CD4-positive, alpha-beta T cell (primary cell): ENCODE measurements around the gene HIGD2A. TPM values are rescaled to one million over a fixed set of nuclear protein-coding genes. Genes with fewer than 3 reads are reported as not detected.

Source experiments
- ATAC-seq: fragments of 200-7000 bp; cut with Tn5 transposase; one replicate; pipeline ENCODE4 v1.10.0; 2022; ENCODE audit warnings: mild to moderate bottlenecking; ENCODE audit not compliant: poor library complexity
- CTCF ChIA-PET: fragments of 350-600 bp; sonication (Branson Sonifier 250); formaldehyde crosslinking; loops from one replicate; lab custom pipeline; 2021; ENCODE audit warnings: antibody characterized with exemption, inconsistent platforms; lab: Charles Lee
- POLR2A ChIA-PET: fragments of 350-600 bp; sonication (Branson Sonifier 250); formaldehyde crosslinking; loops from one replicate; lab custom pipeline; 2021; ENCODE audit warnings: antibody characterized with exemption, inconsistent platforms; lab: Charles Lee
- DNase-seq, 14 experiments: peaks; one replicate each; pipeline ENCODE4 v3.0.0-alpha.2; 2013 to 2020; ENCODE audit warnings: mixed read lengths in 2 of 14
- H3K27ac ChIP-seq, 2 donors: one replicate each; pipeline versions ENCODE4 v1.5.1 to v1.7.0; 2013; ENCODE audit warnings: low read length in 2 of 2, low read depth in 1 of 2, mild to moderate bottlenecking in 1 of 2
- H3K27me3 ChIP-seq, 2 experiments: 1 replicate in 1 of 2; 2 replicates in 1 of 2; pipeline versions ENCODE4 v1.6.1 to v1.7.0; 2013; ENCODE audit warnings: low read length in 2 of 2, control low read depth in 1 of 2, mild to moderate bottlenecking in 1 of 2, moderate library complexity in 1 of 2; ENCODE audit not compliant: insufficient read depth in 2 of 2, control insufficient read depth in 1 of 2
- H3K36me3 ChIP-seq: one replicate; pipeline ENCODE4 v1.6.1; 2013; ENCODE audit warnings: low read length, control low read depth; ENCODE audit not compliant: insufficient read depth
- H3K4me1 ChIP-seq: one replicate; pipeline ENCODE4 v1.6.1; 2013; ENCODE audit warnings: low read length, control low read depth; ENCODE audit not compliant: insufficient read depth
- H3K4me3 ChIP-seq: one replicate; pipeline ENCODE4 v1.5.1; 2013; ENCODE audit warnings: mild to moderate bottlenecking, low read length, moderate library complexity
- H3K9me3 ChIP-seq, 2 experiments: 1 replicate in 1 of 2; 2 replicates in 1 of 2; pipeline versions ENCODE4 v1.6.1 to v1.7.0; 2013; ENCODE audit warnings: low read length in 2 of 2, mild to moderate bottlenecking in 2 of 2, control low read depth in 1 of 2, moderate library complexity in 1 of 2; ENCODE audit not compliant: control insufficient read depth in 1 of 2, insufficient read depth in 1 of 2
- H3K27ac Mint-ChIP-seq: one replicate; pipeline ENCODE4 v1.8.0; 2020; ENCODE audit warnings: mixed read lengths
- H3K27me3 Mint-ChIP-seq: one replicate; pipeline ENCODE4 v1.8.0; 2021; ENCODE audit warnings: mixed read lengths
- H3K36me3 Mint-ChIP-seq: one replicate; pipeline ENCODE4 v1.8.0; 2021; ENCODE audit warnings: low read depth, mixed read lengths
- H3K4me1 Mint-ChIP-seq: one replicate; pipeline ENCODE4 v1.8.0; 2021; ENCODE audit warnings: low read depth, mixed read lengths
- H3K4me3 Mint-ChIP-seq: one replicate; pipeline ENCODE4 v1.8.0; 2020; ENCODE audit warnings: mild to moderate bottlenecking, mixed read lengths
- H3K9me3 Mint-ChIP-seq: one replicate; pipeline ENCODE4 v1.8.0; 2020; ENCODE audit warnings: mixed read lengths
- CTCF ChIP-seq: fragments of 200-600 bp; IDR thresholded peaks from one replicate; pipeline ENCODE4 v1.8.0; 2022; ENCODE audit warnings: antibody characterized with exemption, mild to moderate bottlenecking
- intact Hi-C, 2 experiments: fragments of 100-400 bp; cut with DNase I in 1 of 2; cut with micrococcal nuclease in 1 of 2; formaldehyde crosslinking; loops; one replicate each; pipeline versions ENCODE4 v1.15.1 to v1.9.0; 2023 to 2025; cut with DNase I, micrococcal nuclease
- polyA plus RNA-seq, 2 donors: library from polyadenylated mRNA; unstranded; fragments of 120-200 nt; gene quantifications; one replicate each; pipeline ENCODE4 v1.2.1, GENCODE V29; 2013
- total RNA-seq, 174 experiments: library from RNA in 2 of 174; stranded (reverse) in 2 of 174; gene quantifications; one replicate each; pipeline ENCODE4 v1.2.3 and lab custom pipeline; 2021 to 2026

HIGD2A gene
- 100 to 1,000 TPM in 1 of 2 experiments, 10 to 100 TPM in 1; 98.2 to 104 TPM for total RNA-seq
- 202 TPM for polyA plus RNA-seq (2013, experiment 1 of 2)
- 148 TPM for polyA plus RNA-seq (2013, experiment 2 of 2)
- total RNA-seq (lab: John Stamatoyannopoulos, UW), result 21.6 to 76.2 (median 43.2) reads per million in 172 experiments

GRCh38 chr5:176388444-176389134, at the start of gene HIGD2A, which contains the start of gene NOP16:
HIGD2A (plus strand) TSS chr5:176388751; CDS start chr5:176388820, 69 bp downstream.
NOP16 (minus strand) TSS chr5:176388598; CDS start chr5:176388539, 59 bp downstream.
- Mint-ChIP-seq H3K27ac (peak within 1 kb of the TSS; percentile 97), H3K4me3 (peak within 1 kb of the TSS; percentile 98), H3K36me3 (peaks cover 67% of the 10 kb centered on the region), H3K27me3 (no peaks in the 10 kb centered on the region), H3K4me1 (peaks cover 38% of the 10 kb centered on the region), H3K9me3 (no peaks in the 10 kb centered on the region)
- ATAC-seq (peak; percentile 87), DNase-seq (peak; percentile 96 to 100 (median 99))
- ChIA-PET CTCF (interaction anchor here (0.6 to 1.8 kb wide), 2 partner anchors 59 to 617 kb away, joined by 3 to 6 read pairs; no protein-coding TSS in a partner anchor), POLR2A (interaction anchor here (0.5 to 4.8 kb wide), 12 partner anchors 14 to 745 kb away, joined by 3 to 77 read pairs (median 6); partner anchors contain the start of genes ARL10, FAF2, KIAA1191 and RNF44)
- no peak for TF ChIP-seq CTCF
- intact Hi-C loops, result loop anchor here (1.0 to 10.0 kb wide), 6 partner anchors 27 to 1169 kb away; partner anchors contain the start of genes FAF2 (in 2 of the 2), KIAA1191 (in 2 of the 2), FGFR4 (in 1 of the 2) and LMAN2 (in 1 of the 2)
- Histone ChIP-seq H3K4me3 (peak within 1 kb of the TSS; percentile 79), H3K27me3 (no peaks in the 10 kb centered on the region), H3K27ac (peak within 1 kb of the TSS; percentile 87 to 95), H3K9me3 (peaks cover 0 to 5% of the 10 kb centered on the region in 2 experiments), H3K4me1 (peaks cover 33% of the 10 kb centered on the region), H3K36me3 (peaks cover 45% of the 10 kb centered on the region)

GRCh38 chr5:176339304-176339703, 49.2 kb upstream of the HIGD2A start:
- Mint-ChIP-seq H3K27me3 (no peaks in the 10 kb centered on the region), H3K4me1 (no peaks in the 10 kb centered on the region), H3K36me3 (peaks cover 58% of the 10 kb centered on the region), H3K27ac (no peak overlapping the region), H3K9me3 (no peaks in the 10 kb centered on the region), H3K4me3 (no peak overlapping the region)
- DNase-seq, result no peak
- no peak overlapping the region for H3K4me3 ChIP-seq
- H3K9me3 ChIP-seq, result peaks cover under 1 to 3% of the 10 kb centered on the region in 2 experiments
- H3K36me3 ChIP-seq, result peaks cover 22% of the 10 kb centered on the region
- no peaks in the 10 kb centered on the region for H3K27me3 ChIP-seq
- no peak overlapping the region for H3K27ac ChIP-seq
- ATAC-seq, result no peak
- no peaks in the 10 kb centered on the region for H3K4me1 ChIP-seq
- CTCF ChIA-PET, result no interaction called here
- POLR2A ChIA-PET, result interaction anchor here (1.0 kb wide), 1 partner anchor 23 kb away, joined by 4 read pairs; the partner anchor contains the start of gene KIAA1191
- no peak for TF ChIP-seq CTCF
- intact Hi-C loops, result no loop called here

- Mint-ChIP-seq H3K4me1 (no peaks in the 10 kb centered on the region), H3K27me3 (no peaks in the 10 kb centered on the region), H3K4me3 (no peak overlapping the region), H3K9me3 (no peaks in the 10 kb centered on the region), H3K36me3 (peaks cover 63% of the 10 kb centered on the region), H3K27ac (no peak overlapping the region)
- H3K4me1 ChIP-seq, result no peaks in the 10 kb centered on the region
- ChIA-PET POLR2A (no interaction called here), CTCF (no interaction called here)
- H3K9me3 ChIP-seq, result no peaks in the 10 kb centered on the region
- no peak for TF ChIP-seq CTCF
- no peak overlapping the region for H3K27ac ChIP-seq
- no peaks in the 10 kb centered on the region for H3K27me3 ChIP-seq
- intact Hi-C loops, result no loop called here
- DNase-seq (no peak), ATAC-seq (no peak)
- H3K36me3 ChIP-seq, result peaks cover 39% of the 10 kb centered on the region
- H3K4me3 ChIP-seq, result no peak overlapping the region
Observed at GRCh38 chr5:176341325-176342157, 47.0 kb upstream of the HIGD2A start.
